GM12801 (cell line): ENCODE measurements around the gene MYO1B.

Experiments
- TF ChIP-seq, protein P1 (sequence below): IDR thresholded peaks from one replicate; pipeline ENCODE4 v1.5.1; 2011; ENCODE audit warnings: control low read depth; ENCODE audit not compliant: insufficient read length; ENCODE audit errors: extremely low read depth

Gene MYO1B

DNA sequence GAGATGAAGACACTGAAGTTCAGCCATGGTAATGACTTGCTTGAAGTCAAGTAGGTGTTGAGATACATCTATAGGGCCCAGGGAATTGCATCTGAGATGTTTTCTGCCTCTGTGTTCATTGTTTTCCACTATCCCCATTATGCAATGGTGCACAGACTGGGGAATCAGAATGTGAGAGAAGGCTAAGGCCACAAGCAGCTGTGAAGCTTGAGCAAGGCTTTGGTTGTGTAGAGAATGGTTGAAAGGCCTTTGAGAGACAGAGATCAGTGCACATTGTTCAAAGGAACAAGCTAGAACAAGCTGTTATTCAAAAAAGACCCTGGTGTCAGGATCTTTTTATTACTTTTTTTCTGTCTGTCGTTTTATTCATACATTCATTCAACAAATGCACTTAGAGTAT, 82.3 kb downstream of the MYO1B start:
- TF ChIP-seq, protein P1, sequence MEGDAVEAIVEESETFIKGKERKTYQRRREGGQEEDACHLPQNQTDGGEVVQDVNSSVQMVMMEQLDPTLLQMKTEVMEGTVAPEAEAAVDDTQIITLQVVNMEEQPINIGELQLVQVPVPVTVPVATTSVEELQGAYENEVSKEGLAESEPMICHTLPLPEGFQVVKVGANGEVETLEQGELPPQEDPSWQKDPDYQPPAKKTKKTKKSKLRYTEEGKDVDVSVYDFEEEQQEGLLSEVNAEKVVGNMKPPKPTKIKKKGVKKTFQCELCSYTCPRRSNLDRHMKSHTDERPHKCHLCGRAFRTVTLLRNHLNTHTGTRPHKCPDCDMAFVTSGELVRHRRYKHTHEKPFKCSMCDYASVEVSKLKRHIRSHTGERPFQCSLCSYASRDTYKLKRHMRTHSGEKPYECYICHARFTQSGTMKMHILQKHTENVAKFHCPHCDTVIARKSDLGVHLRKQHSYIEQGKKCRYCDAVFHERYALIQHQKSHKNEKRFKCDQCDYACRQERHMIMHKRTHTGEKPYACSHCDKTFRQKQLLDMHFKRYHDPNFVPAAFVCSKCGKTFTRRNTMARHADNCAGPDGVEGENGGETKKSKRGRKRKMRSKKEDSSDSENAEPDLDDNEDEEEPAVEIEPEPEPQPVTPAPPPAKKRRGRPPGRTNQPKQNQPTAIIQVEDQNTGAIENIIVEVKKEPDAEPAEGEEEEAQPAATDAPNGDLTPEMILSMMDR, result no peak

DNA sequence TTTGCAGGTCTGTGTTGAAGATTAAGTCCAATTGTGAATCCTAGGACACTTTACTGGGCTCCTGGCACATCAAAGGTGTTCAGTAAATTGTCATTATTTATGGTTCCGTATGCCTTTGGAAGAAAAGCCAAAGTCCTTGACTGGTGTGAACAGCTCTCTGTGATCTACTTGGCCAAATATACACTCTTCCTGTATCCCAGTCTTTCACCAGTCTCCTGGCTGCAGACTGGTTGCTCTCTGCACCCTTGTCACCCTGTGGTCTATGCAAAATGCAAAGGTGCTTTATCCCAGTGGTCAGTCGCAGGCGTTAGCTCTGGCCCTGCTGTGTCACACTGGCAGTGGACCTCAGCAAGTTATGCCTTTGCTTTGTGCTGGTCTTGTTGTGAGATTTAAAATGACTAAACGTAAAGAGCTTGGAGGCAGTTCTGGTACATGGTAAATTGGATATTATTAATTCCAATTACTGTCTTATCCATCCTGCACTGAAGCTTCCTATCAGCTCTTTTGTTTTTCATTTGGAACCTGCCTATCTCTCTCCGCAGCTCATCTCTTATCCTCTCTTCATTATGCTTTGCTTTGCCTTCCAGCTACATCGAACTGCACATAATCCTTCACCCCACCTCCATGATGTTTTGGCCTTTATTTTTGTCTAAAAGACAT, 83.1 kb downstream of the MYO1B start:
- TF ChIP-seq, protein P1, result no peak

DNA sequence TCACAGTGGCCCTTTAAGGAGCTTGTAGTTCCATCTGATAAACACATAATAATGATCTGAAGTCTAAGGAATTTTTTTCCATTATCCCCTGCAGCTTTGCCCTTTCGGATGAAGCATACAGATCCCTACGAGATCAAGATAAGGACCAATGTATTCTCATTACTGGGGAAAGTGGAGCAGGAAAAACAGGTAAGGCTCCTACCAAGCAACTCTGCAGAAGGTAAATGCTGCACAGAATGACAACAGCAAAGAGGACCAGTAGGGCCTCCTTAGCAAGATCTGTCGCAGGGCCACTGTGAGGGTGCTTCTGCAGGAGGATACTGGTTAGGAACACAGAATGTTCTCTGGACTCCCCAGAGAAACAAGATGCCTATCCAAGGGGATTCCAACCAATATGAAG, 84.6 kb downstream of the MYO1B start:
- TF ChIP-seq, protein P1, result no peak

DNA sequence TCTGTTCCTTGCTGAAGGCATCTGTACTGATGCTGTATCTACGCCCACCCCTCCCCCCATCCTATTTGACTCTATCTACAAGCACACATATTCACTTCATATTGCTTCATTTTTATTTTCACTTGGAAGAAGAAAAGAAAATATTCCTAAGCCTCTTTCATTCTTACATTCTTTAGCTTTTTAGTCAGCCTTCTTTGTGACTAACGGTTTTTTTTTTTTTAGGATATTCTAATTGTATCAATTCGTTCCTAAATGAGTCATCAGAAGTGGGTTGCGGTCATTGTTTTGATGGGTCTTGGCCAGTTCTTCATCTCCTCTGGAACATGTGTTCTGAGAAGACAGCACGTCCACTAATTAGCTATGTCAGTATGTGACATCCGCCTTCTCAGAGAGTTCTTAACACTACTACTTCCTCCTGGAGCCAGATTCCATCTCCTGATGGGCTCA, 88.7 kb downstream of the MYO1B start:
- TF ChIP-seq, protein P1, result no peak

DNA sequence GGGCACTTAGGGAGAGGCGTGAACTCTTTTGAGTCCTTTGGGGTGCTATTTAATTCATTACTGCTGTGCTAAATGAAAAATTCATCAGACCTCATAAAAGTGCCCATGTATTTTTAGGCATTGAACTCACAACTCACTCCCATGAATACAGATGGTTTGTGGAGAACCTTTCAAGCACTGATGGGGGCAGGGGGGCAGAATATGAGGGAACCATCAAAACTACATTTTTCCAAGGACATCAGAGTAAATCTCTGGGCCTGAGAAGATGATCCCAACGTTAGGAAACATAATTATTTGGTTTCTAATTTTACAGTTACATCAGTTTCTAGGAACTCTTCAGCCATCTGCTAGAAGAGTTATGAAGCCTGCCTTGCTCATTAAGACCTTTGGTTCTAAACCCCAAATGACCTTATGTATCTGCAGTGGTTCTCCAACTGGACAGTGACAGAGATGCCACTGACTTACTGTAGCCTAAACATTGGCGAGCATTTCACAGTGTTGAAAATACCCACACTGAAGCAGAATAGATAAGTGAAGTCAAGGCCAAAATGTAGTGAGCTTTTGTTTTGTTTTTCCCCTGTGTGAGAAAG, 90.8 kb downstream of the MYO1B start:
- TF ChIP-seq, protein P1, result no peak

DNA sequence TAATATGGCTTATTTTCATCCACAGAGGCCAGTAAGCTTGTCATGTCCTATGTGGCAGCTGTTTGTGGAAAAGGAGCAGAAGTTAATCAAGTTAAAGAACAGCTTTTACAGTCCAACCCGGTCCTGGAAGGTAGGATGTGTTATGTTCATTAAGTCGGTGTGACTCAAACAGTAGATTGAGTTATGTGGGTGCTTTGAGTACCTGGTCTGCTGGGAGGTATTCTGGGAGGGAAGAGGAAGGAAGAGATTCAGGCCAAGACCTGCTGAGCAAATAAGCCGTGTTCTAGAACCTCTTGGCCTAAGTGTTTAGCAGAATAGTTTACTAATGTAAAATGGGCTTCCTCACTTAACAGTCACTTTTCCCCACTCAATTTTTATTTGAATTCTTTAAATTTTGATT, 96.2 kb downstream of the MYO1B start:
- TF ChIP-seq, protein P1, result no peak

DNA sequence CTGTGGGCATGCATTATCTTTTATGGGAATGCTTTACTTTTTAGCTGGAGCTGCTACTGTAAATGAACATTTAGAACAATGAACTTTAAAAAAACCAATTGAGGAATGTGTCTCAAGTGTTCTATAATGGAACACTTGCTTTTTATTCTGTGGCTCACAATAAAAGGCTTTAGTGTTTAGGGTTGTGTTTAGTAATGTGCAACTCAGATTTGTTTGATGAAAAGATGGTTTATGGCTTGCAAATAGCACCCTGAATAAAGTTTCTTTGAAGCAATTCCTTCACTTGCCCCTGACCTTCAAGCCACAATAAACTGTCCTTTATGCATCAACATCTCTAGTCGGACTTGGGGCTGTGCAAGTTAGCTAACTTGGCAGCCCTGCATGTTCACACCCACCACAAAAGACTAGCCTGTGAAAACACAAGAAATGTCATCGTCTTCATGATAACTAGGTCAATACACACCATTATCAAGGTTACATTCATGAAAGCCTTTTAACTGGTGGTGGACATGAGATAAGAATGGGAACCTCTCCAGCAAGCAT, 98.7 kb downstream of the MYO1B start:
- TF ChIP-seq, protein P1, result no peak
